ENCODE measurements around the gene CNTN1. TPM values are rescaled to one million over a fixed set of nuclear protein-coding genes. Genes with fewer than 3 reads are reported as not detected.

The CNTN1 gene
- total RNA-seq, 1 experiment from 2014 or later, result 6.5 TPM

- Histone ChIP-seq H2BK12ac (ENCODE audit: insufficient read length, low read depth, low read length) (no peak overlapping the region), H4K20me1 (ENCODE audit: control insufficient read depth, insufficient read depth, insufficient read length) (no peaks in the 10 kb centered on the region), H3K14ac (ENCODE audit: insufficient read depth, low read length) (no peak overlapping the region), H3K27ac (ENCODE audit: insufficient read length, low read depth, low read length) (no peak overlapping the region), H3K4me1 (ENCODE audit: insufficient read depth, low read length) (no peaks in the 10 kb centered on the region), H3K23me2 (ENCODE audit: insufficient read length, low read depth, low read length, poor library complexity, severe bottlenecking) (no peaks in the 10 kb centered on the region), H3K4me2 (ENCODE audit: insufficient read depth, insufficient read length, low read length) (no peak overlapping the region), H3T11ph (ENCODE audit: low read length) (no peak overlapping the region), H2AK5ac (ENCODE audit: insufficient read length, low read length) (no peak overlapping the region), H3K9ac (ENCODE audit: extremely low read depth, insufficient read length, low read length) (no peak overlapping the region), H4K91ac (ENCODE audit: insufficient read length, low read depth, low read length) (no peak overlapping the region), H2BK5ac (ENCODE audit: insufficient read length, low read length) (no peak overlapping the region), H3K79me1 (ENCODE audit: insufficient read depth, low read depth, low read length, poor library complexity, severe bottlenecking) (no peaks in the 10 kb centered on the region), H3K56ac (ENCODE audit: insufficient read length, low read depth, low read length) (no peak overlapping the region), H3K18ac (ENCODE audit: insufficient read length, low read depth, low read length) (no peak overlapping the region), H4K8ac (replicated peaks; ENCODE audit: insufficient read length, low read depth, low read length) (no peak overlapping the region), H3K27me3 (ENCODE audit: insufficient read depth, low read length) (no peaks in the 10 kb centered on the region), H2BK15ac (ENCODE audit: low read depth, low read length) (no peak overlapping the region), H3K23ac (ENCODE audit: insufficient read length, low read depth, low read length) (no peak overlapping the region), H4K5ac (ENCODE audit: insufficient read length, low read depth, low read length) (no peak overlapping the region), H2BK120ac (ENCODE audit: low read depth, low read length, poor library complexity, severe bottlenecking) (no peak overlapping the region), H3K9me3 (ENCODE audit: control insufficient read depth, low read depth, low read length) (peaks cover 27% of the 10 kb centered on the region), H3K79me2 (ENCODE audit: insufficient read depth, low read length) (no peaks in the 10 kb centered on the region), H2BK20ac (ENCODE audit: low read depth, low read length, poor library complexity, severe bottlenecking) (no peak overlapping the region), H2AFZ (ENCODE audit: low read length) (no peak overlapping the region), H3K4ac (ENCODE audit: low read depth, low read length) (no peak overlapping the region)
- H3K36me3 Mint-ChIP-seq (ENCODE audit: insufficient read depth in 1 of 3, low read depth in 3 of 3), result peaks cover 16 to 25% (median 16%) of the 10 kb centered on the region in 3 experiments
- no peak overlapping the region for H3K27ac Mint-ChIP-seq
- no peaks in the 10 kb centered on the region for H3K27me3 Mint-ChIP-seq (ENCODE audit: low read depth)
- TF ChIP-seq CTCF (conservative IDR thresholded peaks at IDR 0.05), result no peak
- H3K9me3 Mint-ChIP-seq, result peaks cover 26 to 36% of the 10 kb centered on the region in 2 experiments
- H3K4me3 Mint-ChIP-seq, result no peak overlapping the region
- no peak for DNase-seq
- no peaks in the 10 kb centered on the region for H3K4me1 Mint-ChIP-seq
- no CpG with 5 or more reads among the region's 1 CpG for WGBS (ENCODE audit: extremely low coverage, insufficient read length, low lambda C conversion rate)
Observed at GRCh38 chr12:41014643-41015020, 322.4 kb downstream of the CNTN1 start.

Measured in H9 (cell line).